ENCODE measurements around the gene SPACA1.

SPACA1 gene

DNA sequence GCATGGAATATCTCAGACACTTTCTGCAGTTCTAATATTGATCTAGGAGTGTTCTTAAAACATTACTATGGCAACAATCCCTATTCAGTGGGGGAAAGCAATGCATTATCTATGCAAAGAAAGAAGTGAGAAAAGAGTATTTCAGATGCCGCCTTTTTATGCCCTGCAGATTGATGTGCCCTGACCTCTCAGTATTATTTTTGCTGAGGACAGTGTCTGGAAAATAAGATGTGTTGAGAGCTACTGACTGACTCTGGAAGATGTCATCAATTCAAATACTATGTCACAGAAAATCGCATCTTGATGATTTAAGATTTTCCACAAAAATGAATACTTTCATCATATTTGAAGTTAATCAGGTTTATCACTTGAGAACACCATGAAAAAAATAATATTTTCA lies 22.9 kb upstream of the SPACA1 start:
- TF ChIP-seq Cebpa-rat (IDR thresholded peaks at IDR 0.05) = no peak
- Histone ChIP-seq H3K4me1 (peaks cover 14% of the 10 kb centered on the region), H3K4me3 (no peak overlapping the region), H3K4me2 (no peak overlapping the region), H3K9ac (no peak overlapping the region), H3K27ac (no peak overlapping the region), H3K27me3 (no peaks in the 10 kb centered on the region), H3K9me3 (peaks cover 14% of the 10 kb centered on the region), H4K20me1 (no peaks in the 10 kb centered on the region), H3K36me3 (no peaks in the 10 kb centered on the region)

DNA sequence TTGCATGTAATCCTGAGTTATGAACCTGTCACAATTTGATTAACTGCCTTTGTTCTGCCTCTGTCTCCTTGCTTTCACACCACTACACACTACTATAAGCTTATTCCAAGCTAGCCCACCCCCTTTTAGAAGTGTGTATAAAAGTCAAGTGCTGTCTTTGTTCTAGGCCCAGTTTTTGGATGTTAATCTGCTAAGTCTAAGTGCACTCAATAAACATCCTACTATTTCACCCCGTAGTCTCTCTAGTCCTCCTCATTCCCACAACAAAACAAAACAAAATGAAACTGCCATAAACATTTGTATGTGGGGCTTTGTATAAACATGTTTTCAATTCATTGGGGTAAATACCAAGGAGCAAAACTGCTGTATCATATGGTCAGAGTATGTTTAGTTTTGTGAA lies 16.1 kb upstream of the SPACA1 start:
- Histone ChIP-seq H3K4me3 (no peak overlapping the region), H3K9me3 (peaks cover 49% of the 10 kb centered on the region), H3K4me2 (no peak overlapping the region), H3K9ac (no peak overlapping the region), H3K27me3 (no peaks in the 10 kb centered on the region), H3K27ac (no peak overlapping the region), H4K20me1 (no peaks in the 10 kb centered on the region), H3K4me1 (no peaks in the 10 kb centered on the region), H3K36me3 (no peaks in the 10 kb centered on the region)
- TF ChIP-seq Cebpa-rat (IDR thresholded peaks at IDR 0.05) = no peak

GRCh38 chr6:88044530-88044929 lies 3.1 kb upstream of the SPACA1 start:
- Histone ChIP-seq H3K9me3 (peaks cover 7% of the 10 kb centered on the region; the same call in 1 of the 2 replicates), H3K27me3 (no peaks in the 10 kb centered on the region), H3K4me3 (no peak overlapping the region), H3K27ac (no peak overlapping the region), H3K9ac (no peak overlapping the region), H3K4me1 (no peaks in the 10 kb centered on the region), H4K20me1 (no peaks in the 10 kb centered on the region), H3K36me3 (no peaks in the 10 kb centered on the region), H3K4me2 (no peak overlapping the region)
- no peak for TF ChIP-seq Cebpa-rat (IDR thresholded peaks at IDR 0.05)

DNA sequence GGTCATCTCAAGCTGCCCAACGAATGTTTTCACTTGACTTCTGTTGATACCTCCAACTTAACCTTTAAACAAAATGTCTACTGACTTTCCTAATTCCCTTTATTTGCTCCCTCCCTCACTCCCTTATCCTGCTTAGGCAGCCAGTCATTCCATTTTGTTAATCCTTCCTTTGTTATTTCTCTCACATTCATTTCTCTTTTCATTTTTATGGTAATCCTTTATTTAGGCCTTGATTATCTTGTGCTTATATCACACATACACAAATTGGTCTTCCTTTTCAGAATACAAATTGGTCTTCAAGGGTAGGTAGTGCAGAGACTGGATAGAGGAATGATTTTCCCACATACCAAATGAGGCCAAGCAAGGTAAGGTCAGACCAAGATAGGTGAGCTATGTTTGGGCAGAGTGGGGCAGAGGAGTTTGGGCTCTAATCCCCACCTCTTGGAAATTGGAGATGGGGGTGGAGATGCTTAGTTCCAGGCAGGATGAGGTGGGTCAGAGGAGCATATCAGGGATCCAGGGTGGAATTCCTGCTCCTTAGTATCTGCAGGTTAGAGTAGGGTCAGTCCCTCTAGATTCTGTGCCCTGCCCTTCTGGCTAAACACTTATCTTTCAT lies 2.0 kb upstream of the SPACA1 start:
- TF ChIP-seq Cebpa-rat (IDR thresholded peaks at IDR 0.05) = no peak
- no peak overlapping the region for H3K4me2 ChIP-seq
- no peaks in the 10 kb centered on the region for H3K27me3 ChIP-seq
- H3K27ac ChIP-seq = no peak overlapping the region
- H3K4me3 ChIP-seq = no peak overlapping the region
- no peaks in the 10 kb centered on the region for H4K20me1 ChIP-seq
- H3K4me1 ChIP-seq = no peaks in the 10 kb centered on the region
- peaks cover 7% of the 10 kb centered on the region; the same call in 1 of the 2 replicates for H3K9me3 ChIP-seq
- no peaks in the 10 kb centered on the region for H3K36me3 ChIP-seq
- no peak overlapping the region for H3K9ac ChIP-seq

- TF ChIP-seq Cebpa-rat (IDR thresholded peaks at IDR 0.05) = no peak
- Histone ChIP-seq H4K20me1 (no peaks in the 10 kb centered on the region), H3K27ac (no peak overlapping the region), H3K36me3 (no peaks in the 10 kb centered on the region), H3K9me3 (peaks cover 7% of the 10 kb centered on the region; the same call in 1 of the 2 replicates), H3K4me1 (no peaks in the 10 kb centered on the region), H3K9ac (no peak overlapping the region), H3K4me2 (no peak overlapping the region), H3K4me3 (no peak overlapping the region), H3K27me3 (no peaks in the 10 kb centered on the region)
Observed at GRCh38 chr6:88048578-88048977, 937 bp downstream of the SPACA1 start.

DNA sequence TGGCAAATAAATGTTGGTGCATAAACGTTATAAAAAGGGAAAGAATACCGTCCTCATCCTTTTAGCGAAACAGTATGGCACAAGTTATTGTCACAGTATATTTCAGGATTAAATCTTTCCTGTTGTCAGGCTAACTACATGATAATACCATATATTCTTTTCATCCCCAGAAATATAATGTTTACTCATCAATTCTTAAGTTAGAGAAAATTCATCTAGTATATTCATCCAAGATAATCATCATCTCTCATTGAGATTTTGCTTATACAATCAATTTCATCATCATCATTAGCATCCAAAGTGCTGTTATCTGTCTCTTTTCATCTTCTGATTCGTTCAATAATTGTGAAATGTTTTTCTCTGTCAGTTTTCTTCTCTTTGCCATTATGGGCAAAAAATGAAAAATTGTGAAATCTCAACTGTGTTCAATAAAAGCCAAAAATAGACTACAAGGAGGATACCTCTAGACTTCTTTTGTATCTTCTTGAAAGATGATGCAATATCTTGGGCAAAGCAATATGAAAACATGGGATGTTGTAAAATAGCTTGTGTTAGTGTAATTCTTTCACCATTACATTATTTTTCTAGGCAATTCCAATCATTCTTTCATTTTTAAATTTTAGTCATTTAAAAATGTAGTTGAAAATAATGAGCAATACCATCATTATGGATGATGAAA lies 2.6 kb downstream of the SPACA1 start:
- H3K36me3 ChIP-seq = no peaks in the 10 kb centered on the region
- no peaks in the 10 kb centered on the region for H3K27me3 ChIP-seq
- peaks cover 7% of the 10 kb centered on the region; the same call in 1 of the 2 replicates for H3K9me3 ChIP-seq
- no peaks in the 10 kb centered on the region for H3K4me1 ChIP-seq
- H3K4me2 ChIP-seq = no peak overlapping the region
- H3K9ac ChIP-seq = no peak overlapping the region
- no peak overlapping the region for H3K4me3 ChIP-seq
- H3K27ac ChIP-seq = no peak overlapping the region
- H4K20me1 ChIP-seq = no peaks in the 10 kb centered on the region
- no peak for TF ChIP-seq Cebpa-rat (IDR thresholded peaks at IDR 0.05)

DNA sequence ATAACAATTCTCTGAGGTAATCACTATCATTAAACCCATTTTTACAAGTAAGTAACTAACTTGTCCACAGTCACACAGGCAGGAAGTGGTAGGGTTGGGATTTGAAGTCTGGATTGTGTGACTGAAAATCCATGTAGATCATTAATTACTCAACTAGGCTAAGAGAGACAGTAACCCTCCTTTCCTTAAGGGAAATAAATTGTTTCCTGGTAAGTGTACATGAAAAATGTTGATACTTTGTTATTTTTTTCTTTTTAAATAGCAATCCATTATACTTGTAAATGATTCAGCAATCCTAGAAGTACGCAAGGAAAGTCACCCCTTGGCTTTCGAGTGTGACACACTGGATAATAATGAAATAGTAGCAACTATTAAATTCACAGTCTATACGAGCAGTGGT lies 11.6 kb downstream of the SPACA1 start:
- H3K27me3 ChIP-seq = no peaks in the 10 kb centered on the region
- H3K36me3 ChIP-seq = no peaks in the 10 kb centered on the region
- H3K4me3 ChIP-seq = no peak overlapping the region
- H4K20me1 ChIP-seq = no peaks in the 10 kb centered on the region
- H3K9ac ChIP-seq = no peak overlapping the region
- TF ChIP-seq Cebpa-rat (IDR thresholded peaks at IDR 0.05) = no peak
- H3K27ac ChIP-seq = no peak overlapping the region
- no peaks in the 10 kb centered on the region for H3K4me1 ChIP-seq
- H3K4me2 ChIP-seq = no peak overlapping the region
- no peaks in the 10 kb centered on the region for H3K9me3 ChIP-seq

GRCh38 chr6:88062376-88062775 lies 14.7 kb downstream of the SPACA1 start:
- no peak overlapping the region for H3K4me3 ChIP-seq
- no peaks in the 10 kb centered on the region for H3K4me1 ChIP-seq
- H3K4me2 ChIP-seq = no peak overlapping the region
- no peak overlapping the region for H3K27ac ChIP-seq
- H3K9ac ChIP-seq = no peak overlapping the region
- no peaks in the 10 kb centered on the region for H3K27me3 ChIP-seq
- no peaks in the 10 kb centered on the region for H3K9me3 ChIP-seq
- no peaks in the 10 kb centered on the region for H4K20me1 ChIP-seq
- TF ChIP-seq Cebpa-rat (IDR thresholded peaks at IDR 0.05) = no peak
- no peaks in the 10 kb centered on the region for H3K36me3 ChIP-seq

DNA sequence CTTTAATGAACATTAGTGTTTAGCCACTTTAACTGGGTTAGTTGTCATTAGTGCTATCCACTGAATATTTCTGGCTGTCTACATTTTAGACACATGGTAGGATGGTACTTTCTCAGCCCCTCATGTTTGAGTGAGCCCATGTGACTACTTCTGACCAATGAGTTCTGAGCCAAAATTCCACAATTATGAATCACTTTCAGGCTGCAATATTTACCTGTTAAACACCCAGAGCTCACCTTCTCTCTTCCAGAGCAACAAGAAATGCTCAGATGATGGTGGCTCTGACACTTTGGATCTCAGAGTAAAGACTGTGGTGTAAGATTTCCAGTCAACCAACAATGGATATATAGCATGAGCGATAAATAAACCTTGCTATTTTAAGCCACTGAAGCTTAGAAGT lies 24.8 kb downstream of the SPACA1 start:
- Histone ChIP-seq H3K9me3 (no peaks in the 10 kb centered on the region), H3K4me2 (no peak overlapping the region), H3K36me3 (no peaks in the 10 kb centered on the region), H3K4me3 (no peak overlapping the region), H3K4me1 (no peaks in the 10 kb centered on the region), H3K27ac (no peak overlapping the region), H4K20me1 (no peaks in the 10 kb centered on the region), H3K9ac (no peak overlapping the region), H3K27me3 (no peaks in the 10 kb centered on the region)
- no peak for TF ChIP-seq Cebpa-rat (IDR thresholded peaks at IDR 0.05)

DNA sequence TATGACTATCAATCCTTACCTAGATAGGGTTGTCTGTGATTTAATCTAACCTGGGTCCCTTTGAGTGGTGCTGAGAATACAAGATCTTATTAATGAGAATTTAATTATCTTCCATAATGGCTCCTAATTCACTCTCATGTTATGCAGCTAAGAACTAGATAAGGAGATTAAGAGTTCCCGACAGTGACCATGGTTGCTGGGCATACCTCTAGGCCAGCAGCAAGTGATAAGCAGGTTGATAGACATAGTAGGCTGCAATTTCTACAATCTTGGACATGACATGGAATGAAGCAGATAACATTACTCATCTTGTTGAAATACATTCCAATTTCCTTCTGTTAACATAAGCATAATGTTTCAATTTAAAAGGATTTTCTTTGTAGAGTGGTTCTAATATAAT lies 27.1 kb downstream of the SPACA1 start:
- no peak overlapping the region for H3K4me2 ChIP-seq
- H3K4me3 ChIP-seq = no peak overlapping the region
- H3K9me3 ChIP-seq = no peaks in the 10 kb centered on the region
- no peaks in the 10 kb centered on the region for H3K27me3 ChIP-seq
- no peaks in the 10 kb centered on the region for H3K36me3 ChIP-seq
- H3K9ac ChIP-seq = no peak overlapping the region
- no peaks in the 10 kb centered on the region for H3K4me1 ChIP-seq
- H3K27ac ChIP-seq = no peak overlapping the region
- TF ChIP-seq Cebpa-rat (IDR thresholded peaks at IDR 0.05) = no peak
- H4K20me1 ChIP-seq = no peaks in the 10 kb centered on the region

Data from BLaER1 (cell line).